Neuron (in vitro differentiated cells): ENCODE results near the gene MFSD2A.
"Not testable (repeated sequence)": the region's sequence is repeated elsewhere in the genome, so short reads cannot be mapped to it uniquely, and the experiment has no call there.

Experiments
- H2AFZ ChIP-seq: one replicate; pipeline ENCODE4 v1.6.1; 2013; ENCODE audit warnings: low read depth, mild to moderate bottlenecking, inconsistent platforms, low read length, moderate library complexity
- H3K27me3 ChIP-seq: one replicate; pipeline ENCODE4 v1.6.1; 2013; ENCODE audit warnings: low read length; ENCODE audit not compliant: insufficient read depth
- H3K36me3 ChIP-seq: one replicate; pipeline ENCODE4 v1.6.1; 2013; ENCODE audit warnings: low read length; ENCODE audit not compliant: insufficient read depth
- H3K4me1 ChIP-seq: one replicate; pipeline ENCODE4 v1.6.1; 2013; ENCODE audit warnings: low read length; ENCODE audit not compliant: insufficient read depth
- H3K4me3 ChIP-seq: 2 replicates; pipeline ENCODE4 v1.5.1; 2013; ENCODE audit warnings: mild to moderate bottlenecking, low read length, moderate library complexity
- H3K9me3 ChIP-seq: one replicate; pipeline ENCODE4 v1.6.1; 2013; ENCODE audit warnings: low read length

MFSD2A gene

DNA sequence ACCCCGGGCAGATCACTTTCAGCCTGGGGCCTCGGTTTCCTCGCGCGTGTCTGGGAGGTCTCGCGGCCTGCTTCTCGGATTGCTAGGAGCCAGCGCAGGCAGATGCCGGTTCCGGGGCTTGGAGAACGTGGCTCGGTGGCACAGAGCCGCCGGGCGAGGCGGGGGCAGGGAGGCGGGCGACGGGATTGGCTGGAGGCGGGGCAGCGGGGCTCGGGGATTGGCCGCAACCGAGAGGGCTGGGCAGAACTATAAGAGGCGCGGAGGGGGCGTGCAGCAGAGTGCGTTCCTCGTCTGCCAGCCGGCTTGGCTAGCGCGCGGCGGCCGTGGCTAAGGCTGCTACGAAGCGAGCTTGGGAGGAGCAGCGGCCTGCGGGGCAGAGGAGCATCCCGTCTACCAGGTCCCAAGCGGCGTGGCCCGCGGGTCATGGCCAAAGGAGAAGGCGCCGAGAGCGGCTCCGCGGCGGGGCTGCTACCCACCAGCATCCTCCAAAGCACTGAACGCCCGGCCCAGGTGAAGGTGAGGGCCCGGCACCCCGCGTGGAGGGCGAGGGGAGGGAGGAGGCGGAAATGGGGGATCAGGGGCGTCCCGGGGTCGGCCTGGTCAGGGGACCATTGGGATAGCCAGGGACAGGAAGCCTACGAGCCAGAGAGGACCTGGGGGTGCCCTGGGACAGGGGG is at the start of gene MFSD2A:
MFSD2A (plus strand) TSS at position 276 of the 677 bp plus-strand sequence; CDS start at position 424, 148 bp downstream.
- H3K4me1 ChIP-seq = peaks cover 16% of the 10 kb centered on the region
- H3K27me3 ChIP-seq = no peaks in the 10 kb centered on the region
- peaks cover 14% of the 10 kb centered on the region for H3K36me3 ChIP-seq
- no peaks in the 10 kb centered on the region for H3K9me3 ChIP-seq
- H3K4me3 ChIP-seq = peak within 1 kb of the TSS; percentile 82
- H2AFZ ChIP-seq = peak within 1 kb of the TSS; percentile 95

DNA sequence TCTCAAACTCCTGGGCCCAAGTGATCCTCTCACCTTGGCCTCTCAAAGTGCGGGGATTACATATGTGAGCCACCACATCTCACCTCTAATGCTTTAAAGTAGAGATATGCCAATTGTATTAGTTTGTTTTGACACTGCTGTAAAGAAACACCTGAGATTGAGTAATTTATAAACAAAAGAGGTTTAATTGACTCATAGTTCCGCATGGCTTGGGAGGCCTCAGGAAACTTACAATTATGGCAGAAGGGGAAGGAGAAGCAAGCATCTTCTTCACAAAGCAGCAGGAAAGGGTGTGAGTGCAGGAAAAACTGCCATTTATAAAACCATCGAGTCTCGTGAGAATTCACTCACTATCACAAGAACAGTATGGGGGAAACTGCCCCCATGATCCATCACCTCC is 49.8 kb upstream of the MFSD2A start:
- H3K4me1 ChIP-seq = peaks cover 4% of the 10 kb centered on the region
- no peak overlapping the region for H2AFZ ChIP-seq
- no peaks in the 10 kb centered on the region for H3K36me3 ChIP-seq
- no peak overlapping the region for H3K4me3 ChIP-seq
- no peaks in the 10 kb centered on the region for H3K27me3 ChIP-seq
- no peaks in the 10 kb centered on the region for H3K9me3 ChIP-seq

DNA sequence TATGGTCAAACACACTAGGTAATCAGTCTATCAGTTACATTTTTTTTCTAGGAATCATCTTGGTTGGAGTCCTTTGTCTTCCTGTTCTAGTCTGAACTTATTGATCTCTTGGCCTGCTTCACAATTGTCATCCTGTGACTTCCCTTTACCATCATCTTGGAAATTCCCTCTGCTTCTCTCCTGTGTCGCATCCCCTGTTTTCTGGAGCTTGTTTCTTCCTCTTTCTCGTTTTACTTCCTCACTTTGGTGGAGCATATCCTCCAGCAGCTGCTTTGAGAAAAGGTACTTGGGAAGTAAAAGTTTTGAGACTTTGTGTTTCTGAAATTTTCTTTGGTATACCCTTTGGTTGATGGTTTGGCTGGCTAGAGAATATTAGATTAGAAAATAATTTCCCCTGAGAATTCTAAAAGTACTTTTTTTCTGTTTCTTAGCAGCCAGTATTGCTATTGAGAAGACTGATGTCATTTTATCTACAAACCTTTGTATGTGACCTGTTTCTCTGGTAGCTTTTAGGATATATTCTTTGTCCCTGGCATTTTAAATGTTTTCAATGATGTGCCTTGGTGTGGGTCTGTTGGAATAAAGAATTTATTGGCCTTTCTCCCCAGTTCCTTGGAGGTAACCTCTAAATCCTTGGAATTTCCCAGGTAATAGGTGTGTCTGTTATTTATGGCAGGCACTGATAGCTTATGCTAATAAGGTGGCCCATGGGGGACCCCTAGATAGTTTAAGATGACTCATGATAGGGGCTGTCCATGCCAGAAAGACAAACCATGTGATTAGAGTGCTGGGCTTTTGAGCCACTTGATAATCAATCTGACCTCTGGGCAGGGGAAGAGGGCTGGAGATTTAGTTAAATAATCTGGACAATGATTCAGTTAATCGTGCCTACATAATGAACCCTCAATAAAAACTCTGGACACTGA is 47.2 kb upstream of the MFSD2A start:
- Histone ChIP-seq H2AFZ (no peak overlapping the region), H3K27me3 (no peaks in the 10 kb centered on the region), H3K4me3 (no peak overlapping the region), H3K4me1 (no peaks in the 10 kb centered on the region), H3K36me3 (no peaks in the 10 kb centered on the region), H3K9me3 (no peaks in the 10 kb centered on the region)

DNA sequence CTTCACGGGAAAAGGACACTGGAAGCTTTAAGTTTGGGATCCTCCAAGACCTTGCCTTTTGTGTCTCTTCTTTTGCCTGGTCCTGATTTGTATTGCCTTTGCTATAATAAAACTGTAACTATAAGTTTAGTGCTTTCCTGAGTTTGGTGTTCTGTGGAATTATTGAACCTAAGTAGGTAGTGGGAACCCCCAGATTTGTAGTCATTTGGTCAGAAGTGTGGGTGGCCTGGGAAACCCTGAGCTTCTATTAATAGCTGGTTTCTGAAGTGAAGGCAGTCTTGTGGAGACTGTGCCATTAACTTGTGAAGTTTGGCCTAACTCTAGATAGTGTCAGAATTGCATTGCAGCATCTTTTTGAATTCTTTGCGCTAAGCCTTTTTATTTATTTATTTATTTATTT is 46.4 kb upstream of the MFSD2A start:
- Histone ChIP-seq H3K36me3 (no peaks in the 10 kb centered on the region), H2AFZ (no peak overlapping the region), H3K4me3 (no peak overlapping the region), H3K4me1 (no peaks in the 10 kb centered on the region), H3K27me3 (no peaks in the 10 kb centered on the region), H3K9me3 (no peaks in the 10 kb centered on the region)

DNA sequence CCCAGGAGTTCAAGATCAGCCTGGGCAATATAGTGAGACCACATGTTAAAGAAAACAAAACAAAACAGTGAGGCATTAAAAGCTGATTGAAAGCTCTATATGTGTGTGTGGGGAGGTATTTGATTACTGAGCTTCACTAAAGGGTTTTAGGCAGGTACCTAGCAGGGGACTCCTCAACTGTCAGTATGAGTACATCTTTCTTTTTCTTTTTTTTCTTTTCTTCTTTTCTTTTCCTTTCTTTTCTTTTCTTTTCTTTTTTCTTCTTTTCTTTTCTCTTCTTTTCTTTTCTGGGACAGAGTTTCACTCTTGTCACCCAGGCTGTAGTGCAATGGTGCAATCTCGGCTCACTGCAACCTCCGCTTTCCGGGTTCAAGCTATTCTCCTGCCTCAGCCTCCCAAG is 44.7 kb upstream of the MFSD2A start:
- no peak overlapping the region for H2AFZ ChIP-seq
- no peaks in the 10 kb centered on the region for H3K4me1 ChIP-seq
- no peaks in the 10 kb centered on the region for H3K9me3 ChIP-seq
- H3K36me3 ChIP-seq = no peaks in the 10 kb centered on the region
- H3K27me3 ChIP-seq = no peaks in the 10 kb centered on the region
- no peak overlapping the region for H3K4me3 ChIP-seq

- H3K9me3 ChIP-seq, H2AFZ ChIP-seq, H3K36me3 ChIP-seq, H3K4me1 ChIP-seq, H3K4me3 ChIP-seq, H3K27me3 ChIP-seq: not testable (repeated sequence)
Measured at GRCh38 chr1:39913136-39913535, 41.8 kb upstream of the MFSD2A start.

GRCh38 chr1:39915499-39916129 is 39.3 kb upstream of the MFSD2A start:
- Histone ChIP-seq H3K4me1 (no peaks in the 10 kb centered on the region), H3K27me3 (no peaks in the 10 kb centered on the region), H3K36me3 (no peaks in the 10 kb centered on the region), H3K4me3 (no peak overlapping the region), H3K9me3 (no peaks in the 10 kb centered on the region), H2AFZ (no peak overlapping the region)

DNA sequence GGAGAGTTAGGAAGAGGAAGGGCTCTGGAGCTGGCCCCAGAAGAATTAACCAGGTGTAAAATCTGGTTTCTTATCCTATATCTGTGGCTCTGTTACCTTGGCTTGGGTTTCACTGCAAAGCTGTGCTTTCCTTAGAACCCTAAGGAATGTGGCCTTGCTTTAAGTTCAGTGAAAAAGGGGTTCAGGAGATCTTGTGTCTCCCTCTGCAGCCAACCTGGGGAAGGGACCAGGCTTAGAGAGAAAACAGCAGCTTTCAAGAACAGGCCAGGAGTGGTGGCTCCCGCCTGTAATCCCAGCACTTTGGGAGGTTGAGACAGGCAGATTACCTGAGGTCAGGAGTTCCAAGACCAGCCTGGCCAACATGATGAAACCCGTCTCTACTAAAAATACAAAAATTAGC is 37.1 kb upstream of the MFSD2A start:
- Histone ChIP-seq H2AFZ (no peak overlapping the region), H3K36me3 (no peaks in the 10 kb centered on the region), H3K4me1 (peaks cover 6% of the 10 kb centered on the region), H3K27me3 (no peaks in the 10 kb centered on the region), H3K4me3 (no peak overlapping the region), H3K9me3 (no peaks in the 10 kb centered on the region)

DNA sequence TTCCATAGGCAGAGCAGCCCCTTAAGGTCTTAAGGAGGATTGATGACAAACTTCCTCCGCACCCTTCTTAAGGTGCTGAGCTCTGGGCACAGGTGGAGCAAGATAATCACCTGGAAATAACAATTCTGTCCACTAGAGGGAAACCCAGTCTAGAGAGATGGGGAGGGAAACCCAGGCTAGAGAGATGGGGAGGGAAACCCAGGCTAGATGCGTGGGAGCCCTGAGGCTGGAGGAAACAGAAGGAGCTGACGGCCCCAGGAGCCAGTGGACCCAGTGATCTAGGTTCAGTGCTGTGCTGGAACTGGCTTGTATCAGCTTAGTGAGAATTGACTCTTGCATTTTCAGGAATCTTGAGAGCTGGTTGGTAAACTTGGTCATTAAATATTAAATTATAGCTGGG is 35.4 kb upstream of the MFSD2A start:
- H2AFZ ChIP-seq = no peak overlapping the region
- no peaks in the 10 kb centered on the region for H3K9me3 ChIP-seq
- peaks cover 2% of the 10 kb centered on the region for H3K27me3 ChIP-seq
- no peak overlapping the region for H3K4me3 ChIP-seq
- H3K4me1 ChIP-seq = peaks cover 6% of the 10 kb centered on the region
- no peaks in the 10 kb centered on the region for H3K36me3 ChIP-seq

- peak overlapping the region; percentile 3 for H2AFZ ChIP-seq
- H3K4me3 ChIP-seq = peak overlapping the region; percentile 15
- H3K27me3 ChIP-seq = peaks cover 3% of the 10 kb centered on the region
- H3K36me3 ChIP-seq = no peaks in the 10 kb centered on the region
- peaks cover 6% of the 10 kb centered on the region for H3K4me1 ChIP-seq
- H3K9me3 ChIP-seq = no peaks in the 10 kb centered on the region
Measured at GRCh38 chr1:39922251-39922688, 32.7 kb upstream of the MFSD2A start.

DNA sequence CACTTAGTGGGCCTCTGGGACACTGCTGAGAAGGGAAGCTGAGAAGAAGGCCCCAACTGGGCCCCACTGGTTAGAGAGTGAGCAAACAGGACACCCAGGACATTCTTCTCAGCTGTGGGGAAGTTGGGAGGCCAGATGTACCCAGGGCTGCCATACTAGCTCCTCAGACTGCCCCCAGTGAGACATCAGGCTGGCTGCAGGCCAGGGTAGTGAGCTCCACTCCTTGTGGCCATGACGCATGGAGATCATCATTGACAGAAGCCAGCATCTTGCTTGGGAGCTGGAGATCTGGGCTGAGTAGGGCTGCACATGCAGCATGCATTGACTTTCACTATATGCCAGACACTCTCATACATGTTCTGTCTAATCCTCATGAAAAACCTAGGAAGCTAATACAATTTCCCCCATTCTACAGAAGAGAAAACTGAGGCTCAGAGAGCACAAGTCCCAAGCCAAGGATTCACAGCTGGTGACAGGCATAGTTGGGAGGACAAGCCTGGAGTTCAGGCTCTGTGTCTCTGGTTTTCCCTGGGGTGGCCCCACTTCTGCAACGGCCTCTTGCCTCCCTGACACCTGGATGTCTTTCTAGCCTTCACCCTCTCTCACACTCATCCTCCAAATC is 29.1 kb upstream of the MFSD2A start:
- Histone ChIP-seq H3K9me3 (no peaks in the 10 kb centered on the region), H3K4me1 (peaks cover 6% of the 10 kb centered on the region), H2AFZ (no peak overlapping the region), H3K27me3 (peaks cover 6% of the 10 kb centered on the region), H3K36me3 (no peaks in the 10 kb centered on the region), H3K4me3 (no peak overlapping the region)

DNA sequence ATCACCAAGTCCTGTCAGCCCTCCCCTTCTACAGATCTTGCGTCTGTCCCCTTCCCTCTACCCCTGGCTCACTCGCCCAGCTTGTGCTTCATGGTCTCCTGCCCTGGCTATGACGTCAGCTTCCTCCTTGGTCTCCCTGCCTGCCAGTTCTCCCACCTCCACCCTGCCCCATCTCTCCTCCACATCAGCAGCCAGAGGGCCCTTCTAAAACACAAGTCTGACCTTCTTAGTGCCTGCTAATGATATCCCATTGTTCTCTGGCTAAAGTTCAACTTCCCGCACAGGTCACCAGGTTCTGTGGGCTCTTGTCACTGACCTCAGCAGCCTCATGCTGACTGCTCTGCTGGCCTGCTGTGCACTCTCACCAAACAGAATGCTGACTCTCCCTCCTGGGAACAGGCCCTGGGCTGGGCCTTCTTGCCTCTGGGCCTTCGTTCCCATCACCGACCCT is 28.6 kb upstream of the MFSD2A start:
- Histone ChIP-seq H2AFZ (no peak overlapping the region), H3K36me3 (no peaks in the 10 kb centered on the region), H3K4me1 (peaks cover 6% of the 10 kb centered on the region), H3K27me3 (peaks cover 6% of the 10 kb centered on the region), H3K4me3 (no peak overlapping the region), H3K9me3 (no peaks in the 10 kb centered on the region)

DNA sequence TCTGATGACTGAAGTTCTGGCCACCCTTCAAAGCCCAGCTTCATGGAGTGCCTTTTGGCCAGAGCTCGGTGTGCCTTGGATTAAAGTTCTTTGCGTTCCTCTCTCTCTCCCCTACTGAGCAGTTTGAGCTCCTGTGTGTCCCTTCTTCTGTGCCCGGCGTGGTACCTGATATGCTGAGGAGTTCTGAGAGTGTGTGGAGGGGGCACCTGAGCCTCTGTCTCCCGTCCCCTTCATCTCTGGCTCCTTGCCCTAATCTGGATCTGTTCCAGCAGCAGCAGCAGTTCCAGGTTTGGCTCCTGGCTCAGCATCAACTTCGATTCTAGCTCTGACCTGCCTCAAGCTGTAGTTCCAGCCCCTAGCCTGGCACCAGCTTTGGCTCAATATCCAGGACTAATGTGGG is 28.1 kb upstream of the MFSD2A start:
- no peak overlapping the region for H2AFZ ChIP-seq
- no peak overlapping the region for H3K4me3 ChIP-seq
- peaks cover 6% of the 10 kb centered on the region for H3K27me3 ChIP-seq
- no peaks in the 10 kb centered on the region for H3K9me3 ChIP-seq
- no peaks in the 10 kb centered on the region for H3K36me3 ChIP-seq
- H3K4me1 ChIP-seq = peaks cover 6% of the 10 kb centered on the region
